IMR-90 (cell line): ENCODE data around the gene PPM1L.

ENCODE experiments used
- POLR2A ChIP-seq: IDR thresholded peaks from 2 replicates; pipeline ENCODE4 v1.6.1; 2012; ENCODE audit warnings: mild to moderate bottlenecking, low read depth, low read length
- RAD21 ChIP-seq: IDR thresholded peaks from 2 replicates; pipeline ENCODE4 v1.6.1; 2012; ENCODE audit warnings: low read length, improper control_type of control experiment
- TF ChIP-seq, protein P1 (sequence below): conservative IDR thresholded peaks from 2 replicates; pipeline ENCODE4 v1.5.1; 2012; ENCODE audit warnings: mild to moderate bottlenecking, low read depth, low read length, improper control_type of control experiment
- TF ChIP-seq, protein P2 (sequence below): fragments of 150-350 bp; IDR thresholded peaks from 2 replicates; pipeline ENCODE4 v1.6.1; 2016; ENCODE audit warnings: low read depth, mild to moderate bottlenecking, low read length, moderate library complexity, borderline replicate concordance

DNA sequence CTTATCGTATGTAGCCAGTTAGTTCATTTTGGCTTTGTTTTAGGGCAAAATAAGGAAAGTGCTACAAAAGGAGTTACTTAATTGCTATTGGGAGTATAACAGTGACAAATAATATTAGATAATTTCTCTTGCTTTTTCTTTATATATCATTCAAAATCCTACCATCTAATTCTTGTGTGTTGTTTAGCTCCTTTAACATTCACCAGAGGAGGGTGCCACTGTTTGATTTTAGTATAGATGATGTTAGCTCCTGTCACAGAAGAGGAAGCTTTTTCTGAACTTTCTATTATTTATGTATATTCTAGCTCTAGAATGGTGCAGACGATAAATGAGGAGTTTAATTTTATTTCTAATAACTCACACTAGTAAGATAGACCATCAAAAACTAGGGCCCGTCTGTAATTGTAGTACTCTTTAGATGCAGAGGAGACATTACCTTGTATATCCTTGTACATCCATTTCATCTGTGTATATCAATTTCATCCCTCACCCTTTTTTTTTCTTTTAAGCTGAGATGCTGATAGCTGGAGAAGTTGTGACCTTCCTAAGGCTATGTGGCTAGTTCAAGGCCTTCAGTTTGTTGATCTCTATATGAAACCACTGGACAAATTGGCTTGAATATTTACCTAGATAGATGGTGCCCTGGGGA, 3.0 kb downstream of the PPM1L start:
- TF ChIP-seq, protein P1, sequence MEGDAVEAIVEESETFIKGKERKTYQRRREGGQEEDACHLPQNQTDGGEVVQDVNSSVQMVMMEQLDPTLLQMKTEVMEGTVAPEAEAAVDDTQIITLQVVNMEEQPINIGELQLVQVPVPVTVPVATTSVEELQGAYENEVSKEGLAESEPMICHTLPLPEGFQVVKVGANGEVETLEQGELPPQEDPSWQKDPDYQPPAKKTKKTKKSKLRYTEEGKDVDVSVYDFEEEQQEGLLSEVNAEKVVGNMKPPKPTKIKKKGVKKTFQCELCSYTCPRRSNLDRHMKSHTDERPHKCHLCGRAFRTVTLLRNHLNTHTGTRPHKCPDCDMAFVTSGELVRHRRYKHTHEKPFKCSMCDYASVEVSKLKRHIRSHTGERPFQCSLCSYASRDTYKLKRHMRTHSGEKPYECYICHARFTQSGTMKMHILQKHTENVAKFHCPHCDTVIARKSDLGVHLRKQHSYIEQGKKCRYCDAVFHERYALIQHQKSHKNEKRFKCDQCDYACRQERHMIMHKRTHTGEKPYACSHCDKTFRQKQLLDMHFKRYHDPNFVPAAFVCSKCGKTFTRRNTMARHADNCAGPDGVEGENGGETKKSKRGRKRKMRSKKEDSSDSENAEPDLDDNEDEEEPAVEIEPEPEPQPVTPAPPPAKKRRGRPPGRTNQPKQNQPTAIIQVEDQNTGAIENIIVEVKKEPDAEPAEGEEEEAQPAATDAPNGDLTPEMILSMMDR = no peak
- TF ChIP-seq RAD21 (no peak), POLR2A (no peak)
- TF ChIP-seq, protein P2, sequence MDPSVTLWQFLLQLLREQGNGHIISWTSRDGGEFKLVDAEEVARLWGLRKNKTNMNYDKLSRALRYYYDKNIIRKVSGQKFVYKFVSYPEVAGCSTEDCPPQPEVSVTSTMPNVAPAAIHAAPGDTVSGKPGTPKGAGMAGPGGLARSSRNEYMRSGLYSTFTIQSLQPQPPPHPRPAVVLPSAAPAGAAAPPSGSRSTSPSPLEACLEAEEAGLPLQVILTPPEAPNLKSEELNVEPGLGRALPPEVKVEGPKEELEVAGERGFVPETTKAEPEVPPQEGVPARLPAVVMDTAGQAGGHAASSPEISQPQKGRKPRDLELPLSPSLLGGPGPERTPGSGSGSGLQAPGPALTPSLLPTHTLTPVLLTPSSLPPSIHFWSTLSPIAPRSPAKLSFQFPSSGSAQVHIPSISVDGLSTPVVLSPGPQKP = no peak
